GM21786 (cell line): ENCODE measurements around the gene CROCC.
"Not testable (repeated sequence)": the region's sequence is repeated elsewhere in the genome, so short reads cannot be mapped to it uniquely, and the experiment has no call there.

Source experiments
- ATAC-seq: cut with Tn5 transposase; IDR thresholded peaks from one replicate; pipeline ENCODE4 v1.9.1; 2021; ENCODE audit not compliant: unreplicated experiment

Gene CROCC

GRCh38 chr1:16931206-16931934 lies 9.6 kb downstream of the CROCC start:
- ATAC-seq: not testable (repeated sequence)

- ATAC-seq: not testable (repeated sequence)
Measured at GRCh38 chr1:16933945-16934344, 12.2 kb downstream of the CROCC start.

- not testable (repeated sequence) for ATAC-seq
Measured at GRCh38 chr1:16936580-16936979, 14.8 kb downstream of the CROCC start.

GRCh38 chr1:16938351-16939321 lies 16.9 kb downstream of the CROCC start:
- ATAC-seq: no peak

- not testable (repeated sequence) for ATAC-seq
Measured at GRCh38 chr1:16939386-16940180, 17.9 kb downstream of the CROCC start.

GRCh38 chr1:16944038-16944437 lies 22.3 kb downstream of the CROCC start:
- ATAC-seq: no peak

- not testable (repeated sequence) for ATAC-seq
Measured at GRCh38 chr1:16945512-16945911, 23.8 kb downstream of the CROCC start.

- not testable (repeated sequence) for ATAC-seq
Measured at GRCh38 chr1:16946185-16946584, 24.5 kb downstream of the CROCC start.

- no peak for ATAC-seq
Measured at GRCh38 chr1:16946646-16947045, 24.9 kb downstream of the CROCC start.

GRCh38 chr1:16948282-16948891 lies 26.7 kb downstream of the CROCC start:
- not testable (repeated sequence) for ATAC-seq

GRCh38 chr1:16949026-16949425 lies 27.3 kb downstream of the CROCC start:
- ATAC-seq: not testable (repeated sequence)

- ATAC-seq: not testable (repeated sequence)
Measured at GRCh38 chr1:16952376-16952775, 30.6 kb downstream of the CROCC start.

GRCh38 chr1:16954579-16954978 lies 32.8 kb downstream of the CROCC start:
- ATAC-seq: no peak

GRCh38 chr1:16955186-16955585 lies 33.5 kb downstream of the CROCC start:
- no peak for ATAC-seq

- no peak for ATAC-seq
Measured at GRCh38 chr1:16956775-16957174, 35.0 kb downstream of the CROCC start.

GRCh38 chr1:16957731-16958130 lies 36.0 kb downstream of the CROCC start:
- no peak for ATAC-seq

- no peak for ATAC-seq
Measured at GRCh38 chr1:16958475-16958874, 36.7 kb downstream of the CROCC start.

- no peak for ATAC-seq
Measured at GRCh38 chr1:16960560-16961296, 39.0 kb downstream of the CROCC start.

GRCh38 chr1:16961297-16962133 lies 39.8 kb downstream of the CROCC start:
- no peak for ATAC-seq
